K562 (cell line): Measurements from ENCODE around the gene FMR1. TPM values are rescaled to one million over a fixed set of nuclear protein-coding genes. Genes with fewer than 3 reads are reported as not detected.

ENCODE experiments used
- CTCFL ChIP-seq: IDR thresholded peaks from 2 replicates; pipeline ENCODE4 v1.6.1; 2011; ENCODE audit warnings: borderline replicate concordance, low read depth, mild to moderate bottlenecking, moderate library complexity, low read length; ENCODE audit not compliant: insufficient read depth, poor library complexity, severe bottlenecking
- ESRRA ChIP-seq: fragments of 450-650 bp; IDR thresholded peaks from 2 replicates; pipeline ENCODE4 v1.6.1; 2014; ENCODE audit warnings: low read depth, mild to moderate bottlenecking, moderate library complexity, borderline replicate concordance
- SREBF2 ChIP-seq: sonication (generic); formaldehyde crosslinking; IDR thresholded peaks from 2 replicates; pipeline ENCODE4 v1.4.0; 2020; ENCODE audit warnings: mild to moderate bottlenecking, missing genetic modification reagents
- TAF15 ChIP-seq: fragments of 200-400 bp; formaldehyde crosslinking; IDR thresholded peaks from 2 replicates; pipeline ENCODE4 v1.6.1; 2017; ENCODE audit warnings: mild to moderate bottlenecking, low read depth, low read length, moderate library complexity
- ZKSCAN3 ChIP-seq: fragments of 250-450 bp; sonication (Bioruptor Pico); IDR thresholded peaks from 2 replicates; pipeline ENCODE4 v1.4.0; 2020
- ZNF280B ChIP-seq: fragments of 250-450 bp; sonication (Bioruptor Pico); IDR thresholded peaks from 2 replicates; pipeline ENCODE4 v1.5.1; 2021; ENCODE audit warnings: mild to moderate bottlenecking
- polyA plus RNA-seq, 8 experiments: library from polyadenylated mRNA; depleted of rRNA in 4 of 8; stranded (reverse) in 5 of 8; unstranded in 3 of 8; fragments of >200 nt; fragmentation: Nextera tagmentation in 2 of 8; fragmentation: Illumina TruSeq in 1 of 8; extraction: Ambion mirVana in 2 of 8; extraction: Trizol in 1 of 8; gene quantifications; 2 replicates each; pipeline versions ENCODE4 v1.2.1 to v1.2.3, GENCODE V29; 2011 to 2014; ENCODE audit warnings: inconsistent platforms in 1 of 8, missing spikeins in 1 of 8
- total RNA-seq, 7 experiments: library from RNA; depleted of rRNA in 6 of 7; stranded (reverse); fragments of >200 nt in 6 of 7; fragmentation: Illumina TruSeq in 2 of 7; extraction: Trizol in 2 of 7; gene quantifications; 2 replicates each; pipeline versions ENCODE4 v1.2.1 to v1.2.3, GENCODE V29; 2011 to 2021; ENCODE audit warnings: low replicate concordance in 1 of 7
- TF ChIP-seq, protein P1 (sequence below): fragments of 450-650 bp; IDR thresholded peaks from 2 replicates; pipeline ENCODE4 v1.6.1; 2016; ENCODE audit warnings: antibody characterized with exemption
- TF ChIP-seq, protein P2 (sequence below): fragments of 450-650 bp; conservative IDR thresholded peaks from 2 replicates; pipeline ENCODE4 v1.6.1; 2016; ENCODE audit warnings: missing genetic modification characterization, low read depth, mild to moderate bottlenecking, missing compliant biosample characterization, moderate library complexity

FMR1 gene
- total and polyA plus RNA-seq, 9 of the 15 experiments (the other 6 are each of a cell fraction or from before 2014, with no cell fraction given): 4.8 to 26.5 (median 20.5) TPM

DNA sequence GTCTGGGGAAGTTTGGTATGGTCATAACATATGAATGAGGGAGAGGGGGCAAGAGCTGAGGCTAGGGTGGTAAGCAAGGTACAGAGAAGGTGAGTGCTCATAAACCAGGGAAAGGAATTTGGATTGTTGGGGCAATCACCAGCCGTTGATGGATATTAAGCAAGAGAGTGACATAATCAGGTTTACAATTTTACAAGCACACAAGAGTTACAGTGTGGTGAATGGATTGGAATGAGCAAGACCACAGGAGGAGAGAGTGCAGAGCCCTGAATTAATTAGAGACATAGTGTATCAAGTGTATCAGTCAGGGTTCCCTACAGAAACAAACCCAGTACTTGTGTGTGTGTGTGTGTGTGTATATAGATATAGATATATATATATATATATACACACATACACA, 50.8 kb downstream of the FMR1 start (continued):
- TF ChIP-seq CTCFL (no peak), SREBF2 (no peak), TAF15 (no peak), ZNF280B (CRISPR knock-in tag) (no peak), ESRRA (no peak), ZKSCAN3 (no peak)
- TF ChIP-seq, protein P1, sequence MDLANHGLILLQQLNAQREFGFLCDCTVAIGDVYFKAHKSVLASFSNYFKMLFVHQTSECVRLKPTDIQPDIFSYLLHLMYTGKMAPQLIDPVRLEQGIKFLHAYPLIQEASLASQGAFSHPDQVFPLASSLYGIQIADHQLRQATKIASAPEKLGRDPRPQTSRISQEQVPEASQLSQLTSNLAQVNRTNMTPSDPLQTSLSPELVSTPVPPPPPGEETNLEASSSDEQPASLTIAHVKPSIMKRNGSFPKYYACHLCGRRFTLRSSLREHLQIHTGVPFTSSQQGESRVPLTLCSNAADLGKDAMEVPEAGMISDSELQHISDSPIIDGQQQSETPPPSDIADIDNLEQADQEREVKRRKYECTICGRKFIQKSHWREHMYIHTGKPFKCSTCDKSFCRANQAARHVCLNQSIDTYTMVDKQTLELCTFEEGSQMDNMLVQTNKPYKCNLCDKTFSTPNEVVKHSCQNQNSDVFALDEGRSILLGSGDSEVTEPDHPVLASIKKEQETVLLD: no peak
- TF ChIP-seq, protein P2, sequence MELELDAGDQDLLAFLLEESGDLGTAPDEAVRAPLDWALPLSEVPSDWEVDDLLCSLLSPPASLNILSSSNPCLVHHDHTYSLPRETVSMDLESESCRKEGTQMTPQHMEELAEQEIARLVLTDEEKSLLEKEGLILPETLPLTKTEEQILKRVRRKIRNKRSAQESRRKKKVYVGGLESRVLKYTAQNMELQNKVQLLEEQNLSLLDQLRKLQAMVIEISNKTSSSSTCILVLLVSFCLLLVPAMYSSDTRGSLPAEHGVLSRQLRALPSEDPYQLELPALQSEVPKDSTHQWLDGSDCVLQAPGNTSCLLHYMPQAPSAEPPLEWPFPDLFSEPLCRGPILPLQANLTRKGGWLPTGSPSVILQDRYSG: no peak
- TF ChIP-seq, all 486 proteins: peak for 0
